Breast epithelium (tissue), 4 donors: ENCODE measurements around the gene THAP6. TPM values are rescaled to one million over a fixed set of nuclear protein-coding genes. Genes with fewer than 3 reads are reported as not detected.
"Not testable (repeated sequence)": the region's sequence is repeated elsewhere in the genome, so short reads cannot be mapped to it uniquely, and the experiment has no call there.

Experiments used
- DNase-seq, 2 donors: peaks; one replicate each; pipeline ENCODE4 v3.0.0-alpha.2; 2019; ENCODE audit warnings: low spot score in 2 of 2
- H3K27ac ChIP-seq, 2 donors: fragments of 200-600 bp; sonication (generic) in 1 of 2; one replicate each; pipeline ENCODE4 v1.5.1; 2016 to 2019; ENCODE audit warnings: mild to moderate bottlenecking in 1 of 2
- H3K27me3 ChIP-seq, 2 donors: fragments of 200-600 bp; sonication (generic) in 1 of 2; one replicate each; pipeline versions ENCODE4 v1.5.1 to v1.6.0; 2017 to 2019; ENCODE audit warnings: control low read depth in 1 of 2, mild to moderate bottlenecking in 1 of 2
- H3K36me3 ChIP-seq: fragments of 200-600 bp; one replicate; pipeline ENCODE4 v1.5.1; 2019
- H3K4me1 ChIP-seq, 2 donors: fragments of 200-600 bp; sonication (generic); one replicate each; pipeline ENCODE4 v1.5.1; 2016 to 2019; ENCODE audit warnings: control low read depth in 1 of 2
- H3K4me3 ChIP-seq, 3 donors: fragments of 200-600 bp; sonication (generic); 1 replicate in 2 of 3; 2 replicates in 1 of 3; pipeline ENCODE4 v1.5.1; 2016 to 2019; ENCODE audit warnings: mild to moderate bottlenecking in 3 of 3, moderate library complexity in 2 of 3
- H3K9me3 ChIP-seq, 2 donors: fragments of 200-600 bp; sonication (generic) in 1 of 2; one replicate each; pipeline ENCODE4 v1.5.1; 2016 to 2019; ENCODE audit warnings: control low read depth in 1 of 2
- CTCF ChIP-seq, 3 donors: fragments of 450-650 bp; IDR thresholded peaks; one replicate each; pipeline ENCODE4 v1.5.1; 2016 to 2017; ENCODE audit warnings: antibody characterized with exemption in 3 of 3, mild to moderate bottlenecking in 3 of 3, moderate library complexity in 3 of 3
- POLR2A ChIP-seq: fragments of 450-650 bp; IDR thresholded peaks from one replicate; pipeline ENCODE4 v1.6.1; 2016; ENCODE audit warnings: antibody characterized with exemption, mild to moderate bottlenecking, moderate library complexity
- POLR2AphosphoS5 ChIP-seq, 3 donors: sonication (generic); formaldehyde crosslinking; IDR thresholded peaks; one replicate each; pipeline ENCODE4 v1.6.1; 2017; ENCODE audit warnings: antibody characterized with exemption in 3 of 3
- intact Hi-C: fragments of 100-400 bp; cut with DNase I; formaldehyde crosslinking; loops from one replicate; pipeline ENCODE4 v1.15.1; 2023; ENCODE audit warnings: low total_unique reads
- total RNA-seq, 3 donors: library from RNA; depleted of rRNA; stranded (reverse); fragments of >200 nt; gene quantifications; one replicate each; pipeline ENCODE4 v1.1.0, GENCODE V29; 2016

Gene THAP6
- total RNA-seq, 3 donors from 2014 or later: 22.2 to 25.9 (median 25.9) TPM

- intact Hi-C loops: no loop called here
- Histone ChIP-seq H3K4me3 (no peak overlapping the region), H3K36me3 (no peaks in the 10 kb centered on the region)
Observed at GRCh38 chr4:75498041-75498440, 16.2 kb upstream of the THAP6 start.

GRCh38 chr4:75499900-75500299 lies 14.4 kb upstream of the THAP6 start:
- H3K36me3 ChIP-seq: no peaks in the 10 kb centered on the region
- H3K4me3 ChIP-seq: no peak overlapping the region
- no peaks in the 10 kb centered on the region for H3K4me1 ChIP-seq
- TF ChIP-seq POLR2A (no peak), POLR2AphosphoS5 (IDR thresholded peaks at IDR 0.05) (no peak), CTCF (IDR thresholded peaks at IDR 0.05) (no peak)
- no peak overlapping the region for H3K27ac ChIP-seq
- no peaks in the 10 kb centered on the region for H3K9me3 ChIP-seq
- intact Hi-C loops: no loop called here
- no peak for DNase-seq
- H3K27me3 ChIP-seq: no peaks in the 10 kb centered on the region

More at GRCh38 chr4:75498041-75498440, 16.2 kb upstream of the THAP6 start:
- DNase-seq: no peak
- Histone ChIP-seq H3K4me1 (no peaks in the 10 kb centered on the region), H3K9me3 (no peaks in the 10 kb centered on the region), H3K27me3 (no peaks in the 10 kb centered on the region), H3K27ac (no peak overlapping the region)
- TF ChIP-seq POLR2AphosphoS5 (IDR thresholded peaks at IDR 0.05) (no peak), CTCF (IDR thresholded peaks at IDR 0.05) (no peak), POLR2A (no peak)

GRCh38 chr4:75502671-75503070 lies 11.6 kb upstream of the THAP6 start:
- H3K4me3 ChIP-seq: no peak overlapping the region
- H3K4me1 ChIP-seq: no peaks in the 10 kb centered on the region
- intact Hi-C loops: no loop called here
- no peaks in the 10 kb centered on the region for H3K36me3 ChIP-seq
- DNase-seq: no peak
- no peaks in the 10 kb centered on the region for H3K9me3 ChIP-seq
- H3K27ac ChIP-seq: no peak overlapping the region
- TF ChIP-seq POLR2AphosphoS5 (IDR thresholded peaks at IDR 0.05): no peak
- TF ChIP-seq CTCF (IDR thresholded peaks at IDR 0.05): no peak
- TF ChIP-seq POLR2A: no peak
- no peaks in the 10 kb centered on the region for H3K27me3 ChIP-seq

- intact Hi-C loops: no loop called here
- no peak overlapping the region for H3K4me3 ChIP-seq
Observed at GRCh38 chr4:75505630-75506029, 8.6 kb upstream of the THAP6 start.

GRCh38 chr4:75509592-75509991 lies 4.7 kb upstream of the THAP6 start:
- DNase-seq, H3K27ac ChIP-seq, H3K4me3 ChIP-seq, intact Hi-C loops, H3K27me3 ChIP-seq, H3K9me3 ChIP-seq, H3K36me3 ChIP-seq: not testable (repeated sequence)
- H3K4me1 ChIP-seq: peaks cover 0 to 16% of the 10 kb centered on the region in 2 donors

More at GRCh38 chr4:75505630-75506029, 8.6 kb upstream of the THAP6 start:
- Histone ChIP-seq H3K9me3 (no peaks in the 10 kb centered on the region), H3K27me3 (no peaks in the 10 kb centered on the region), H3K36me3 (no peaks in the 10 kb centered on the region), H3K4me1 (no peaks in the 10 kb centered on the region), H3K27ac (no peak overlapping the region)
- no peak for TF ChIP-seq POLR2AphosphoS5 (IDR thresholded peaks at IDR 0.05)
- TF ChIP-seq CTCF (IDR thresholded peaks at IDR 0.05): no peak
- no peak for TF ChIP-seq POLR2A
- DNase-seq: no peak

GRCh38 chr4:75511841-75512240 lies 2.4 kb upstream of the THAP6 start:
- TF ChIP-seq CTCF (IDR thresholded peaks at IDR 0.05) (no peak), POLR2AphosphoS5 (IDR thresholded peaks at IDR 0.05) (no peak), POLR2A (no peak)
- intact Hi-C loops: no loop called here
- no peaks in the 10 kb centered on the region for H3K9me3 ChIP-seq
- no peaks in the 10 kb centered on the region for H3K36me3 ChIP-seq
- DNase-seq: no peak
- H3K4me3 ChIP-seq: peak overlapping the region in 2 of 3 donors; percentile 61 to 79
- H3K27me3 ChIP-seq: no peaks in the 10 kb centered on the region
- H3K4me1 ChIP-seq: peaks cover 0 to 16% of the 10 kb centered on the region in 2 donors
- H3K27ac ChIP-seq: peak overlapping the region; percentile 34 to 94
